Measurements from ENCODE around the gene MSL1. TPM values are rescaled to one million over a fixed set of nuclear protein-coding genes. Genes with fewer than 3 reads are reported as not detected.

The MSL1 gene
- total RNA-seq, 1 donor from 2014 or later = 27.1 TPM

GRCh38 chr17:40159456-40159855 lies 37.7 kb downstream of the MSL1 start:
- DNase-seq (ENCODE audit: low read depth) (no peak), FAIRE-seq (no peak)
- no peak overlapping the region for H3K4me3 ChIP-seq (ENCODE audit: low read depth, low read length)
- TF ChIP-seq CTCF (IDR thresholded peaks at IDR 0.05; ENCODE audit: insufficient read depth, low read length, severe bottlenecking) = no peak
- H3K36me3 ChIP-seq (ENCODE audit: control insufficient read depth, insufficient read depth, low read length) = peaks cover 11% of the 10 kb centered on the region
- H3K27me3 ChIP-seq (ENCODE audit: control insufficient read depth, insufficient read depth, low read length) = no peaks in the 10 kb centered on the region

- Histone ChIP-seq H3K4me3 (ENCODE audit: low read depth, low read length) (no peak overlapping the region), H3K27me3 (ENCODE audit: control insufficient read depth, insufficient read depth, low read length) (no peaks in the 10 kb centered on the region), H3K36me3 (ENCODE audit: control insufficient read depth, insufficient read depth, low read length) (peaks cover 34% of the 10 kb centered on the region)
- no peak for TF ChIP-seq CTCF (IDR thresholded peaks at IDR 0.05; ENCODE audit: insufficient read depth, low read length, severe bottlenecking)
- DNase-seq (ENCODE audit: low read depth) = no peak
- no peak for FAIRE-seq
Measured at GRCh38 chr17:40167685-40168261, 46.0 kb downstream of the MSL1 start.

GRCh38 chr17:40168262-40168832 lies 46.6 kb downstream of the MSL1 start:
- DNase-seq (ENCODE audit: low read depth) = peak; percentile 63
- peak; percentile 87 for FAIRE-seq
- Histone ChIP-seq H3K27me3 (ENCODE audit: control insufficient read depth, insufficient read depth, low read length) (no peaks in the 10 kb centered on the region), H3K36me3 (ENCODE audit: control insufficient read depth, insufficient read depth, low read length) (peaks cover 34% of the 10 kb centered on the region), H3K4me3 (ENCODE audit: low read depth, low read length) (no peak overlapping the region)
- peak; percentile 69 for TF ChIP-seq CTCF (IDR thresholded peaks at IDR 0.05; ENCODE audit: insufficient read depth, low read length, severe bottlenecking)

GRCh38 chr17:40170325-40170724 lies 48.6 kb downstream of the MSL1 start:
- no peak overlapping the region for H3K4me3 ChIP-seq (ENCODE audit: low read depth, low read length)
- FAIRE-seq (no peak), DNase-seq (ENCODE audit: low read depth) (no peak)
- no peaks in the 10 kb centered on the region for H3K27me3 ChIP-seq (ENCODE audit: control insufficient read depth, insufficient read depth, low read length)
- no peak for TF ChIP-seq CTCF (IDR thresholded peaks at IDR 0.05; ENCODE audit: insufficient read depth, low read length, severe bottlenecking)
- peaks cover 32% of the 10 kb centered on the region for H3K36me3 ChIP-seq (ENCODE audit: control insufficient read depth, insufficient read depth, low read length)

GRCh38 chr17:40171750-40172149 lies 50.0 kb downstream of the MSL1 start:
- FAIRE-seq (no peak), DNase-seq (ENCODE audit: low read depth) (no peak)
- Histone ChIP-seq H3K36me3 (ENCODE audit: control insufficient read depth, insufficient read depth, low read length) (peaks cover 33% of the 10 kb centered on the region), H3K4me3 (ENCODE audit: low read depth, low read length) (no peak overlapping the region), H3K27me3 (ENCODE audit: control insufficient read depth, insufficient read depth, low read length) (no peaks in the 10 kb centered on the region)
- no peak for TF ChIP-seq CTCF (IDR thresholded peaks at IDR 0.05; ENCODE audit: insufficient read depth, low read length, severe bottlenecking)

All from bronchial epithelial cell (primary cell).